ENCODE measurements around the gene PRG3. TPM values are rescaled to one million over a fixed set of nuclear protein-coding genes. Genes with fewer than 3 reads are reported as not detected.

Gene PRG3
- total RNA-seq, 1 donor from 2014 or later = not detected

DNA sequence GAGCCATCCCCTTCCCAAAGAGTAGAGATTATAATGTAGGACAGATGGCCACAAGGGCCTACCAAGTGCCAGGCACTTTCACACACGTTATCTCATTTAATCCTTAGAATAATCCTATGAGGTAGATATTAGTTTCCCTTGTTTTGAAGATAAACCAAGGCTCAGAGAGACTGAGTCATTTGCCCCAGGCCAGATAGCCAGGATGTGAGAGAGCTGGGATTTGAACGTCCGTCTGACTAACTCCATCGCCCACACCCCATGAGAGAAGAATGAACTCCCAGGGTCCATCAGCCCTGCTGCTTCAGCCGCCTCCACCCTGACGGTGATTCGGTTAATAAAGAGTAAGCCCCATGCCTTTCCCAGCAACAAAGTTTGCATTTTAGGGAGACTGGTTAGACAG is 10.7 kb downstream of the PRG3 start:
- no peaks in the 10 kb centered on the region for H3K36me3 Mint-ChIP-seq (ENCODE audit: insufficient read depth)
- no peaks in the 10 kb centered on the region for H3K9me3 Mint-ChIP-seq (ENCODE audit: low read depth)
- TF ChIP-seq, protein P1, sequence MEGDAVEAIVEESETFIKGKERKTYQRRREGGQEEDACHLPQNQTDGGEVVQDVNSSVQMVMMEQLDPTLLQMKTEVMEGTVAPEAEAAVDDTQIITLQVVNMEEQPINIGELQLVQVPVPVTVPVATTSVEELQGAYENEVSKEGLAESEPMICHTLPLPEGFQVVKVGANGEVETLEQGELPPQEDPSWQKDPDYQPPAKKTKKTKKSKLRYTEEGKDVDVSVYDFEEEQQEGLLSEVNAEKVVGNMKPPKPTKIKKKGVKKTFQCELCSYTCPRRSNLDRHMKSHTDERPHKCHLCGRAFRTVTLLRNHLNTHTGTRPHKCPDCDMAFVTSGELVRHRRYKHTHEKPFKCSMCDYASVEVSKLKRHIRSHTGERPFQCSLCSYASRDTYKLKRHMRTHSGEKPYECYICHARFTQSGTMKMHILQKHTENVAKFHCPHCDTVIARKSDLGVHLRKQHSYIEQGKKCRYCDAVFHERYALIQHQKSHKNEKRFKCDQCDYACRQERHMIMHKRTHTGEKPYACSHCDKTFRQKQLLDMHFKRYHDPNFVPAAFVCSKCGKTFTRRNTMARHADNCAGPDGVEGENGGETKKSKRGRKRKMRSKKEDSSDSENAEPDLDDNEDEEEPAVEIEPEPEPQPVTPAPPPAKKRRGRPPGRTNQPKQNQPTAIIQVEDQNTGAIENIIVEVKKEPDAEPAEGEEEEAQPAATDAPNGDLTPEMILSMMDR (IDR thresholded peaks at IDR 0.05; ENCODE audit: unreplicated experiment) = no peak
- H3K27ac Mint-ChIP-seq = no peak overlapping the region
- no peak for DNase-seq (ENCODE audit: low spot score, unreplicated experiment)
- H3K4me3 Mint-ChIP-seq (ENCODE audit: low read depth) = no peak overlapping the region
- peaks cover 7% of the 10 kb centered on the region for H3K27me3 Mint-ChIP-seq
- peaks cover 3% of the 10 kb centered on the region for H3K4me1 Mint-ChIP-seq (ENCODE audit: low read depth)

DNA sequence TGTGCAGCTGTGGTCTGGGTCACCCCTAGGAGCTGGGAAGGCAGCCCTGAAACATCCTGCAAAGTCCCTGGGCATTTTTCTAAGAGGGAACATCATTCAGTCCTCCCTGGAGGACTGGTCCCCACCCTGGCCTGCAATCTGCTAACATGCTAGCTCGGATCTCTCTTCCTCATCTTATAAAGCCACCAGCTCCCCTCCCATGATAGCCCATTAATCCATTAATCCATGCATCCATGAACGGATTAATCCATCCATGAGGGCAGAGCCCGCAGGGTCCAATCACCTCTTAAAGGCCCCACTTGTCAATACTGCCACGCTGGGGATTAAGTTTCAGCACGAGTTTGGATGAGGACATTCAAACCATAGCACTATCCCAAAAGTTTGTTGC is 12.1 kb downstream of the PRG3 start:
- H3K36me3 Mint-ChIP-seq (ENCODE audit: insufficient read depth) = no peaks in the 10 kb centered on the region
- DNase-seq (ENCODE audit: low spot score, unreplicated experiment) = no peak

DNA sequence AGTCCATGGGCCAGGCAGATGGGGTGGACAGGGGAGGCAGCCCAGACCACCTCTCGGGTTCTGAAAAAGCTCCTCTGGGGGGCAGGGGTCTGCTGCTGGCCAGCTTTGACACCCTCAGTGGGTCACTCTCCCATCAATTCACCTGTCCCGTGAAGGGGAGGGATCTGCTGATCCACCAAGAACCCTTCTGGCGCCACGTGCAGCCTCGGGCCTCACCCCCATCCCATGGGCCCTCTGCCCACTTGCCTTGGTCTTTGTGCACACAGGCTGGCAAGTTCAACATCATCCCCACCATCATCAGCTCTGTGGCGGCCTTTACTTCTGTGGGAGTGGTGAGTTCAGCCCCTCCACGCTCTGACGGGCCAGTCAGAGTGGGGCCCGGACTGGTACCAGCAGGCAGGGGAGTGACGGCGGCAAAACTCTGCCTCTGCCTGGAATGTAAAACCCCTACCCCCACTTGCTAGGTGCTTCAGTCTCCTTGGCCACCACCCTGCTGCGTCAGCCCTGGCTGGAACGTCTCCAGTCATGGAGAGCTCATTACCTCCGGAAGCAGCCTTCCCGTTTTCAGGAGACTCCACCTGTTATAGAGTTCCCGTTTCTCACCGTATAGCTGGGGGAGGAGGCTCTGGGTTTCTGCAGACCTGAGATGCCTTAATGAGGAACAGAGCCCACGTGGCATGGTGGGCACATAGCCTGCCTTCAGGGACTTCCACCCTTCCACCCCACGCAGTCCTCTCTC is 12.7 kb downstream of the PRG3 start:
- Mint-ChIP-seq H3K4me1 (ENCODE audit: low read depth) (peaks cover 7% of the 10 kb centered on the region), H3K27ac (no peak overlapping the region), H3K27me3 (peaks cover 7% of the 10 kb centered on the region), H3K4me3 (ENCODE audit: low read depth) (no peak overlapping the region), H3K9me3 (ENCODE audit: low read depth) (no peaks in the 10 kb centered on the region), H3K36me3 (ENCODE audit: insufficient read depth) (no peaks in the 10 kb centered on the region)
- no peak for DNase-seq (ENCODE audit: low spot score, unreplicated experiment)
- TF ChIP-seq, protein P1 (IDR thresholded peaks at IDR 0.05; ENCODE audit: unreplicated experiment) = no peak

More for the DNA sequence above, 12.1 kb downstream of the PRG3 start:
- Mint-ChIP-seq H3K27me3 (peaks cover 7% of the 10 kb centered on the region), H3K4me1 (ENCODE audit: low read depth) (peaks cover 7% of the 10 kb centered on the region), H3K27ac (no peak overlapping the region), H3K9me3 (ENCODE audit: low read depth) (no peaks in the 10 kb centered on the region), H3K4me3 (ENCODE audit: low read depth) (no peak overlapping the region)
- TF ChIP-seq, protein P1 (IDR thresholded peaks at IDR 0.05; ENCODE audit: unreplicated experiment) = no peak

DNA sequence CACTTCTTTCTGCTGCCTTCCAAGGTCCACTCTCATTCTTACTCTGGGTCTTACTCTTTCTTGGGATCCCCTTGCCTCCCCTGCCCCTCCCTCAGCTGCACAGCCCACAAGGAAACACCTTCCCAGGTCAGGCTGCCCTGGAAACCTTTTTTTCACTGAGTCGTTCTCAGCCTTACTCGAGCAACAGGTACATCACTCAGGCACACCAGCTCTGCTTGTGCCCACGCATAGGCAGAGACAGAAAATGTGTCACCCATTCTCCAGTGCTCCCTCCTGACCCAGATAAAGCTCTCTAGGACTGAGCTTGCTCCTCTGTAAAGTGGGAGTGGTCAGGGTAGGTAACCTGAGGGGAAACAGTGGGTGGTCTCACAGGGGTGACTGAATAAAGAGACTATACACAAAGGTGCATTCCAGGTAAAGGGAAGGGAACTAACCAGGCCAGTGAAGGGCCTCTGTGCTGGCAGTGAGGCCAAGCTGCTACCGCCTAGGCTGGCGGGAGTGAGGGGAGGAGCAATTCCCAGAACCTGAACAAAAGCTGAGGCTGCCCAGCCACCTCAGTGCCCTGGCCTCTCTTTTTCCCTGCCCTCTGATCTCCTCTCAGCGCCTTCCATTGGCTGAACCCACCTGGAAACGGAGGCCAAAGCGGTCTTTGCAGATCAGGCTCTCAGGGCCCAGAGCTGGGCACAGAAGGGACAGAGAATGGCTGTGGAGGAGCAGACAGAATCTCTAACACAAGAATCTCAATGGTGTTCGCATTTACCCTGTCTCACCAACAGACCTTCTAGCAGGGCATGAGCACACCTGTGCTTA is 15.9 kb downstream of the PRG3 start:
- Mint-ChIP-seq H3K4me1 (ENCODE audit: low read depth) (peaks cover 15% of the 10 kb centered on the region), H3K9me3 (ENCODE audit: low read depth) (peaks cover 3% of the 10 kb centered on the region), H3K27ac (peak overlapping the region; percentile 33), H3K27me3 (peaks cover 4% of the 10 kb centered on the region), H3K4me3 (ENCODE audit: low read depth) (no peak overlapping the region), H3K36me3 (ENCODE audit: insufficient read depth) (no peaks in the 10 kb centered on the region)
- no peak for DNase-seq (ENCODE audit: low spot score, unreplicated experiment)
- TF ChIP-seq, protein P1 (IDR thresholded peaks at IDR 0.05; ENCODE audit: unreplicated experiment) = no peak
